H1 (cell line): ENCODE results near the gene ARL14. TPM values are rescaled to one million over a fixed set of nuclear protein-coding genes. Genes with fewer than 3 reads are reported as not detected.

Experiments
- CTCF ChIA-PET: fragments of 300-600 bp; sonication (Branson Sonifier 250); formaldehyde crosslinking; loops from one replicate; lab custom pipeline; 2021; ENCODE audit not compliant: partially characterized antibody; lab: Charles Lee
- POLR2A ChIA-PET: fragments of 300-600 bp; sonication (Branson Sonifier 250); formaldehyde crosslinking; loops from one replicate; lab custom pipeline; 2021; ENCODE audit warnings: inconsistent platforms; ENCODE audit not compliant: partially characterized antibody; lab: Charles Lee
- DNase-seq, 2 experiments: peaks; one replicate each; pipeline versions ENCODE4 v3.0.0 to v3.0.0-alpha.2; 2010 to 2022; ENCODE audit warnings: low spot score in 2 of 2, low read depth in 1 of 2, mixed read lengths in 1 of 2
- FAIRE-seq: peaks from 2 replicates; lab custom pipeline; 2011; peaks lifted over from hg19 to GRCh38; lab: Jason Lieb, UNC
- H2AFZ ChIP-seq: 2 replicates; pipeline ENCODE4 v1.8.1; 2012; ENCODE audit warnings: low read length, inconsistent platforms
- H2AK5ac ChIP-seq: 2 replicates; pipeline ENCODE4 v1.6.1; 2013; ENCODE audit warnings: low read depth, low read length
- H2BK120ac ChIP-seq: replicated peaks from 2 replicates; pipeline ENCODE3; 2013; ENCODE audit warnings: low read depth, low read length, inconsistent platforms
- H2BK12ac ChIP-seq: 2 replicates; pipeline ENCODE4 v1.6.1; 2013; ENCODE audit warnings: low read depth, low read length
- H2BK15ac ChIP-seq: 2 replicates; pipeline ENCODE4 v1.6.1; 2013; ENCODE audit warnings: low read length
- H2BK20ac ChIP-seq: 2 replicates; pipeline ENCODE4 v1.6.1; 2013; ENCODE audit warnings: low read length
- H2BK5ac ChIP-seq: 2 replicates; pipeline ENCODE4 v1.6.1; 2013; ENCODE audit warnings: low read depth, low read length
- H3K14ac ChIP-seq: 2 replicates; pipeline ENCODE4 v1.6.1; 2013; ENCODE audit warnings: inconsistent platforms; ENCODE audit not compliant: insufficient read length
- H3K18ac ChIP-seq: 2 replicates; pipeline ENCODE4 v1.6.1; 2013; ENCODE audit warnings: low read length; ENCODE audit errors: extremely low read depth
- H3K23ac ChIP-seq: 2 replicates; pipeline ENCODE4 v1.6.1; 2013; ENCODE audit warnings: inconsistent platforms; ENCODE audit not compliant: insufficient read length
- H3K23me2 ChIP-seq: 2 replicates; pipeline ENCODE4 v1.6.1; 2013; ENCODE audit warnings: low read depth, low read length
- H3K27ac ChIP-seq: 2 replicates; pipeline ENCODE4 v1.6.1; 2011; ENCODE audit warnings: low read depth, low read length, inconsistent platforms
- H3K27me3 ChIP-seq, 4 experiments: replicated peaks in 1 of 4; 1 replicate in 1 of 4; 2 replicates in 3 of 4; pipeline versions ENCODE4 v1.6.1 to v1.8.1; 2011 to 2013; ENCODE audit warnings: low read length in 3 of 4, mild to moderate bottlenecking in 3 of 4, inconsistent platforms in 2 of 4, mixed read lengths in 2 of 4, moderate library complexity in 1 of 4; ENCODE audit not compliant: control insufficient read depth in 3 of 4, insufficient read depth in 3 of 4; ENCODE audit errors: extremely low read depth in 1 of 4
- H3K36me3 ChIP-seq, 4 experiments: 2 replicates each; pipeline versions ENCODE4 v1.6.1 to v1.8.1; 2011 to 2013; ENCODE audit warnings: mild to moderate bottlenecking in 4 of 4, low read length in 3 of 4, moderate library complexity in 2 of 4, control low read depth in 1 of 4, inconsistent platforms in 1 of 4; ENCODE audit not compliant: insufficient read depth in 4 of 4, control insufficient read depth in 2 of 4
- H3K4ac ChIP-seq: replicated peaks from 2 replicates; pipeline ENCODE3; 2013; ENCODE audit warnings: low read length, low read depth, mixed read lengths, inconsistent platforms; ENCODE audit not compliant: insufficient read length
- H3K4me1 ChIP-seq, 4 experiments: replicated peaks in 1 of 4; 1 replicate in 1 of 4; 2 replicates in 3 of 4; pipeline versions ENCODE4 v1.6.1 to v1.8.1; 2011 to 2013; ENCODE audit warnings: low read length in 3 of 4, inconsistent platforms in 2 of 4, mixed read lengths in 1 of 4; ENCODE audit not compliant: insufficient read depth in 4 of 4, control insufficient read depth in 3 of 4
- H3K4me2 ChIP-seq, 2 experiments: 2 replicates each; pipeline versions ENCODE4 v1.6.1 to v1.8.1; 2011 to 2013; ENCODE audit warnings: low read depth in 2 of 2, low read length in 2 of 2, control low read depth in 1 of 2, inconsistent platforms in 1 of 2, mild to moderate bottlenecking in 1 of 2; ENCODE audit not compliant: insufficient read depth in 1 of 2
- H3K4me3 ChIP-seq, 4 experiments: fragments of 200-600, 300-600 bp in 1 of 4; sonication (generic), shearing (Covaris generic), sonication (Bioruptor Twin) in 1 of 4; 2 replicates each; pipeline versions ENCODE4 v1.5.1 to v1.8.1; 2011 to 2016; ENCODE audit warnings: low read length in 4 of 4, low read depth in 3 of 4, control low read depth in 2 of 4, inconsistent platforms in 2 of 4, mild to moderate bottlenecking in 2 of 4, mixed read lengths in 1 of 4, moderate library complexity in 1 of 4; ENCODE audit not compliant: insufficient read depth in 2 of 4; ENCODE audit errors: extremely low read depth in 1 of 4
- H3K56ac ChIP-seq: replicated peaks from 2 replicates; pipeline ENCODE3; 2013; ENCODE audit warnings: low read depth, mild to moderate bottlenecking, mixed read lengths, low read length, inconsistent platforms; ENCODE audit not compliant: insufficient read length
- H3K79me1 ChIP-seq: 2 replicates; pipeline ENCODE4 v1.6.1; 2013; ENCODE audit warnings: low read depth, low read length, control low read depth
- H3K79me2 ChIP-seq, 2 experiments: 2 replicates each; pipeline versions ENCODE4 v1.6.1 to v1.8.1; 2012 to 2013; ENCODE audit warnings: low read length in 2 of 2, mild to moderate bottlenecking in 2 of 2, inconsistent platforms in 1 of 2; ENCODE audit not compliant: insufficient read depth in 2 of 2, control insufficient read depth in 1 of 2
- H3K9ac ChIP-seq, 4 experiments: replicated peaks in 1 of 4; 1 replicate in 1 of 4; 2 replicates in 3 of 4; pipeline versions ENCODE4 v1.6.1 to v1.8.1; 2011 to 2013; ENCODE audit warnings: low read depth in 3 of 4, low read length in 3 of 4, control low read depth in 2 of 4, mild to moderate bottlenecking in 2 of 4, moderate library complexity in 2 of 4, inconsistent platforms in 1 of 4; ENCODE audit errors: extremely low read depth in 1 of 4
- H3K9me3 ChIP-seq, 2 experiments: 2 replicates each; pipeline versions ENCODE4 v1.6.1 to v1.8.1; 2012 to 2013; ENCODE audit warnings: mild to moderate bottlenecking in 2 of 2, moderate library complexity in 2 of 2, control low read depth in 1 of 2, inconsistent platforms in 1 of 2, low read depth in 1 of 2, low read length in 1 of 2, mixed read lengths in 1 of 2; ENCODE audit not compliant: insufficient read depth in 2 of 2
- H4K20me1 ChIP-seq, 2 experiments: replicated peaks in 1 of 2; 2 replicates each; pipeline versions ENCODE3 to v1.8.1; 2011 to 2013; ENCODE audit warnings: inconsistent platforms in 2 of 2, low read length in 2 of 2, mild to moderate bottlenecking in 1 of 2; ENCODE audit not compliant: insufficient read depth in 2 of 2, control insufficient read depth in 1 of 2
- H4K5ac ChIP-seq: 2 replicates; pipeline ENCODE4 v1.6.1; 2013; ENCODE audit warnings: low read length, low read depth, mixed read lengths, inconsistent platforms; ENCODE audit not compliant: insufficient read length
- H4K8ac ChIP-seq: 2 replicates; pipeline ENCODE4 v1.8.0; 2013; ENCODE audit warnings: mild to moderate bottlenecking, moderate library complexity, low read length, inconsistent platforms; ENCODE audit not compliant: insufficient read depth; ENCODE audit errors: extremely low read depth
- H4K91ac ChIP-seq: replicated peaks from 2 replicates; pipeline ENCODE3; 2013; ENCODE audit warnings: low read length, mixed read lengths, inconsistent platforms; ENCODE audit not compliant: insufficient read length
- ASH2L ChIP-seq: fragments of 200-600, 300-600 bp; sonication (generic); IDR thresholded peaks from one replicate; pipeline ENCODE4 v1.7.1; 2017; ENCODE audit warnings: low read length
- CTCF ChIP-seq, 3 experiments: IDR thresholded peaks; 1 replicate in 2 of 3; 2 replicates in 1 of 3; pipeline versions ENCODE4 v1.5.1 to v1.6.1; 2011; ENCODE audit warnings: low read length in 3 of 3, mild to moderate bottlenecking in 3 of 3, inconsistent platforms in 2 of 3, low read depth in 1 of 3, moderate library complexity in 1 of 3; ENCODE audit not compliant: insufficient read depth in 1 of 3; ENCODE audit errors: control extremely low read depth in 1 of 3
- E2F6 ChIP-seq: IDR thresholded peaks from 2 replicates; pipeline ENCODE4 v1.6.1; 2012; ENCODE audit warnings: inconsistent platforms
- JUND ChIP-seq: IDR thresholded peaks from 2 replicates; pipeline ENCODE4 v1.6.1; 2011; ENCODE audit warnings: mild to moderate bottlenecking, improper control_type of control experiment, low read length
- MAFK ChIP-seq: IDR thresholded peaks from 2 replicates; pipeline ENCODE4 v1.6.1; 2012; ENCODE audit warnings: low read depth, mild to moderate bottlenecking, improper control_type of control experiment, low read length
- SAP30 ChIP-seq: fragments of 300-600 bp; sonication (generic); IDR thresholded peaks from 2 replicates; pipeline ENCODE4 v1.7.1; 2012; ENCODE audit warnings: low read length, moderate library complexity, mild to moderate bottlenecking, inconsistent platforms; ENCODE audit not compliant: insufficient read depth, insufficient replicate concordance
- TCF12 ChIP-seq: IDR thresholded peaks from 2 replicates; pipeline ENCODE4 v1.6.1; 2011; ENCODE audit warnings: low read depth, mild to moderate bottlenecking, low read length
- WGBS, 2 experiments: shearing (Covaris generic) in 1 of 2; methylation state at CpG; one replicate each; pipeline versions ENCODE4 v1.1.6 to v1.1.7; 2013 to 2015; ENCODE audit warnings: low lambda C conversion rate in 2 of 2, mixed read lengths in 2 of 2, inconsistent platforms in 1 of 2, low coverage in 1 of 2, missing lambda C conversion rate in 1 of 2; ENCODE audit not compliant: insufficient replicate concordance in 2 of 2, insufficient coverage in 1 of 2, insufficient read length in 1 of 2; ENCODE audit errors: extremely low coverage in 1 of 2, missing lambda C conversion rate in 1 of 2; 5-methylcytosine and 5-hydroxymethylcytosine counted together
- polyA plus RNA-seq, 7 experiments: library from polyadenylated mRNA; depleted of rRNA in 3 of 7; stranded (reverse) in 5 of 7; unstranded in 2 of 7; fragments of >200 nt in 5 of 7; fragments of 200-250 nt in 2 of 7; gene quantifications; 1 replicate in 5 of 7; 2 replicates in 1 of 7; 4 replicates in 1 of 7; pipeline versions ENCODE4 v1.2.1 to v1.2.3, GENCODE V29; 2011 to 2013; ENCODE audit warnings: missing spikeins in 2 of 7, mixed read lengths in 2 of 7
- total RNA-seq: library from RNA; stranded (reverse); fragmentation: NEBNext Ultra II Directional; extraction: Animal tissue kit (Norgen Biotek cat#: 25700); gene quantifications from 2 replicates; pipeline ENCODE4 v1.2.1, GENCODE V29; 2021
- TF ChIP-seq, protein P1 (sequence below): IDR thresholded peaks from 2 replicates; pipeline ENCODE4 v1.6.1; 2011; ENCODE audit warnings: low read length, improper control_type of control experiment

ARL14 gene
- total and polyA plus RNA-seq, 2 of the 8 experiments (the other 6 are each of a cell fraction or from before 2014, with no cell fraction given) = not detected

DNA sequence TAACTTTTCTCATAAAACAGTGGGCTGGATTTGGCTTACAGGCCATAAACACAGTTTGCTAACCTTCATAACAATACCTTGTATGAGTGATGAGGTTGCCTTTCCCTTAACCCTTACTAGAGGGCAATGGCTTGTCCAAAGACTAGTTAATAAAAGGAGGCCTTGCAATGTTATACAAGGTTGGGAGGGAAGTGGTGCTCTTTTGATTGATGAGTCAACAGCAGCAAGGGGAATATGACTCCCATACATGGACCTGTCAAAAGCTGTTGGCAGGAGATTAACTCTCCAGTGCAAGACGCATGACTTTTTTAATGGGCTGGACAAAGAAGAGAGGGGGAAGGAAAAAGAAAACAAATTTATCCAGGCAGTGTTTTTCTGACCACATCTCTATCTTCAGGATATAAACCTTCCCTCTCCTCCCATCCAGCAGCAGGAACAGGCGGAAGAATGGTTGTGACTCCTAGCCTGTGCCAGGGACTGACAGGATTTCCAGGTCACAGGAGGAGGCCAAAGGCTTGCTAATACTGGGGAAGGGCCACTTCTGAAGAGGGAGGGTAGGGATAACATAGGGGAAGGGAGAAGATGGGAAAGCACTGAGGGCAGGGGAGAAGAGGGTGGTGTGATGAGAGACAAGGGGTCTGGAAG, 35.2 kb upstream of the ARL14 start:
- no peak overlapping the region for H4K5ac ChIP-seq
- H2AK5ac ChIP-seq = no peak overlapping the region
- no peaks in the 10 kb centered on the region for H3K79me1 ChIP-seq
- no peaks in the 10 kb centered on the region for H4K20me1 ChIP-seq
- H3K4me3 ChIP-seq = no peak overlapping the region
- H3K27ac ChIP-seq = no peak overlapping the region
- no peak overlapping the region for H4K8ac ChIP-seq
- no peak overlapping the region for H3K4me2 ChIP-seq
- DNase-seq (no peak), FAIRE-seq (no peak)
- H3K23ac ChIP-seq = no peak overlapping the region
- no peaks in the 10 kb centered on the region for H3K79me2 ChIP-seq
- no peaks in the 10 kb centered on the region for H3K27me3 ChIP-seq
- peak overlapping the region; percentile 21; the same call in 1 of the 2 replicates for H2AFZ ChIP-seq
- no peak overlapping the region for H2BK15ac ChIP-seq
- ChIA-PET CTCF (no interaction called here), POLR2A (interaction anchor here (0.7 kb wide), 1 partner anchor 57 kb away, joined by 3 read pairs; no protein-coding TSS in a partner anchor)
- 93% methylated on average over 2 of the region's 2 CpGs; no CpG with 5 or more reads in 1 of the 2 experiments for WGBS, 2 experiments
- no peak overlapping the region for H3K4ac ChIP-seq
- no peak overlapping the region for H3K18ac ChIP-seq
- H3K14ac ChIP-seq = no peak overlapping the region
- H2BK20ac ChIP-seq = no peak overlapping the region
- no peak overlapping the region for H2BK12ac ChIP-seq
- H3K9ac ChIP-seq = no peak overlapping the region
- H3K9me3 ChIP-seq = no peaks in the 10 kb centered on the region
- no peak overlapping the region for H2BK5ac ChIP-seq
- peaks cover 0 to 4% (median 0%) of the 10 kb centered on the region in 4 experiments; a peak in 3 of 7 replicates for H3K4me1 ChIP-seq
- no peaks in the 10 kb centered on the region for H3K36me3 ChIP-seq
- H3K56ac ChIP-seq = no peak overlapping the region
- no peaks in the 10 kb centered on the region for H3K23me2 ChIP-seq
- H2BK120ac ChIP-seq = peak overlapping the region; percentile 65
- TF ChIP-seq TCF12 (no peak), SAP30 (no peak), ASH2L (no peak), E2F6 (no peak), CTCF (IDR thresholded peaks at IDR 0.05; ENCODE audit: control extremely low read depth in 1 of 3, insufficient read depth in 1 of 3, low read depth in 1 of 3, low read length in 3 of 3) (no peak), JUND (no peak), MAFK (no peak)
- TF ChIP-seq, protein P1, sequence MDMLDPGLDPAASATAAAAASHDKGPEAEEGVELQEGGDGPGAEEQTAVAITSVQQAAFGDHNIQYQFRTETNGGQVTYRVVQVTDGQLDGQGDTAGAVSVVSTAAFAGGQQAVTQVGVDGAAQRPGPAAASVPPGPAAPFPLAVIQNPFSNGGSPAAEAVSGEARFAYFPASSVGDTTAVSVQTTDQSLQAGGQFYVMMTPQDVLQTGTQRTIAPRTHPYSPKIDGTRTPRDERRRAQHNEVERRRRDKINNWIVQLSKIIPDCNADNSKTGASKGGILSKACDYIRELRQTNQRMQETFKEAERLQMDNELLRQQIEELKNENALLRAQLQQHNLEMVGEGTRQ = no peak
- H4K91ac ChIP-seq = no peak overlapping the region
